CD4-positive, alpha-beta T cell treated with Interleukin-4 for 4 hours (primary cell): ENCODE measurements around the gene CXCL10.

Experiments
- DNase-seq: peaks from one replicate; pipeline ENCODE4 v3.0.0-alpha.2; 2020

The CXCL10 gene

DNA sequence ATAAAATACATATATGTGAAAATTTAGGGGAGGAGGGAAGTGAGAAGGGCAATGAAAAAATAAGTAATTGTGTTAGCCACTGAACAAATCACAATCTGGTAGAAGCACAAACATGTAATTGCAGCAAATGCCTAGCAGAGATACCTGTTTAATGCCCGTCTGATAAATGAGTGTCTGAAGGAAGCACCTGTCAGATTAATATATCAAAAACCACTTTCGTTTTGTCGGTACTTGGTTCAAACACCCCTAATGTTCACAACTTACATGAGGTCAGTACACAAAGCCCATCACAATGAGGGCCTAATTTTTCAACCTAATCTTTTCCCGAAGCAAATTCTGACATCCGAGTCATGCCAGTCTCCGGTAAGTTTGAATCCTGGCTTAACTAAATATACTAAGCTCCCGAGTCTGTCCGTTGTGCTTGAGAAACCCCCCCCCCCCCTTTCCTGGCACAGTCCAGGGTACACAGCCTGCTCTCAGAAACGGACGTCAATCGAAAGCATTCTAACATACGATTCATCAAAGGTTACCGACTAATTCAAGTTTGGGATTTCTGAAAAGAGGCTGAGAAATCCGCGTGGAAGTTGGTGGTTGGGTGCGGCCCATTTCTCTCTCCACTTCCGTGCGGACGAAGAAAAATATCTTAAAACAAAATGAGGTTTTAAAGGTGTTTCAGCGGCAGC, 33.3 kb downstream of the CXCL10 start:
- DNase-seq: no peak

DNA sequence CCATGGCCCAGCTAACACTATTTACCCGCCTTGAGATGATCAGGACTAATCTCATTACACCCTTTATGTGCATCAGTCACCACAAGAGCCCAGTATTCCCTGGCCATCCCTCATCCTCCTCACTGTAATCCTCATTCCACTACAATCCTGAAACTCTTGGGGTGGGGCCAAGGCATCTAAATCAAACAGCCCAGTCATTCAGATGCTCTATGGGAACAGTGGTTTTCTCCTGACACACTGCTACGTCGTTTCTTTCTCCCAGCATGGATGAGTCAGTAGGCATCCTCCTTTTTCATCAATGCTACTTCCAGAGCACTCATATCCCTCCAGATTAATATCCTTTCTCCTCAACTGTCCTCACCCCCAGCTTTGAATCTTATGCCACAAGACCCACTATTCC, 38.2 kb downstream of the CXCL10 start:
- DNase-seq: no peak

DNA sequence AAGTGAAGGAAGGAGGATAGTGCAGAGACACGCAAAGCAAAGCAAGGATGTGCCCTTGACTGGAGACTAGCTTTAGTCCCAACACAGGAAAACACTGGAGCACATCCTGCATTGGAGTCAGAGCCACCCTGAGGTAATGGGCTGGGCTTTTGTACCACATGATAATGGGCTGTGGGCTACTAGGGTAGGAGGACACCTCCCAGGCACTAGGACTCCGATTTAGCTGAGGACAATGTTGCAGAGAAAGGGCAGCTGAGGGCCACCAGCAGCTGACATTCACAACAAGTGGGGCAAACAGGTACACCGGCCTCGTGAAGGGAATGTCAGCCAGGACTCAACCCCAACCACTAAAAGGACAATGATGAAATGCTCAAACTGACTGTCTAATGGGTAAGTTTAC, 42.7 kb downstream of the CXCL10 start:
- no peak for DNase-seq

DNA sequence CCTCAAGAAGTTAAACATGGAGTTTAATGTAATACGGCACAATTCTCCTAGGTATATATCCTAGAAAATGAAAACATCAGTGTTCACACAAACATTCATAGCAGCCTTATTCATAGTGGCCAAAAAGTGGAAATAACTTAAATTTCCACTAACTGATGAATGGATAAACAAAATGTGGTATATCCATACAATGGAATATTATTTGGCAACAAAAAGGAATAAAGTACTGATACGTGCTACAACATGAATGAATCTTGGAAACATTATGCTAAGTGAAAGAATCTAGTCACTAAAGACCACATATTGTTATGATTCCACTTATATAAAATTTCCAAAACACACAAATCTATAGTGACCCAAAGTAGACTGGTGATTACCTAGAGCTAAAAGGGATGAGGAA, 47.1 kb downstream of the CXCL10 start:
- no peak for DNase-seq

DNA sequence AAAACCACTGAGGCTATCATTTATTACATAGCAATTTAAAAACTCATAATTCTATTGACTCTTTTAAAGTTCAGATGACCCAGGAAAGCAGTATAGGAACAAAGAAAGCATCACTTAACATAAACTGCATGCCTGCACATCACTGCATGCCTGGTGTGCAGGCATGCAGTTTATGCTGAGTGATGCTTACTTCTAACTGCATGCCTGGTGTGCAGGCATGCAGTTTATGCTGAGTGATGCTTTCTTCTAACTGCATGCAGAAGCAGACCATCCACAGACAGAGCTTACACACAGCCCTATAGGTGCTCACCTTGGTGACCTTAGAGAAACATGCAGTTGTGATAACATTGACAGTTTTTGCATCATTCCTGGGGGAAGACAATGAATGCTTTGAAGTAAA, 49.5 kb downstream of the CXCL10 start:
- DNase-seq: no peak
